NCI-H1105 treated with DMSO at 0.1 percent for 48 hours (cell line): ENCODE measurements around the gene MYO9B.

Source experiments
- DNase-seq: peaks from one replicate; lab custom pipeline; 2025; lab: John Stamatoyannopoulos, UW

MYO9B gene

GRCh38 chr19:17215127-17215971 lies 139.8 kb downstream of the MYO9B start, which contains the start of gene USE1:
USE1 (plus strand) TSS chr19:17215357; CDS start chr19:17215406, 49 bp downstream.
- peak; percentile 92 for DNase-seq

GRCh38 chr19:17216058-17216670 lies 140.6 kb downstream of the MYO9B start:
- DNase-seq: no peak

GRCh38 chr19:17219286-17219685 lies 143.7 kb downstream of the MYO9B start:
- no peak for DNase-seq

GRCh38 chr19:17220207-17220758 lies 144.7 kb downstream of the MYO9B start:
- DNase-seq: no peak

- DNase-seq: no peak
These were observed 149.5 kb downstream of the MYO9B start for GRCh38 chr19:17225053-17225452.

- peak; percentile 95 for DNase-seq
These were observed 150.7 kb downstream of the MYO9B start, which contains the start of gene OCEL1 for GRCh38 chr19:17226002-17226933. OCEL1 (plus strand) TSS chr19:17226226; CDS start chr19:17226248, 22 bp downstream.

GRCh38 chr19:17227798-17228367 lies 152.3 kb downstream of the MYO9B start:
- DNase-seq: no peak

GRCh38 chr19:17229890-17230289 lies 154.3 kb downstream of the MYO9B start:
- no peak for DNase-seq

- DNase-seq: no peak
These were observed 156.7 kb downstream of the MYO9B start for GRCh38 chr19:17232258-17232657.

- peak; percentile 19 for DNase-seq
These were observed 159.3 kb downstream of the MYO9B start for GRCh38 chr19:17234911-17235299.

GRCh38 chr19:17235300-17235970 lies 159.9 kb downstream of the MYO9B start:
- peak; percentile 69 for DNase-seq

- peak; percentile 57 for DNase-seq
These were observed 160.6 kb downstream of the MYO9B start for GRCh38 chr19:17235971-17236777.

- peak; percentile 46 for DNase-seq
These were observed 161.4 kb downstream of the MYO9B start for GRCh38 chr19:17236811-17237543.

- DNase-seq: no peak
These were observed 162.4 kb downstream of the MYO9B start for GRCh38 chr19:17237747-17238706.

- DNase-seq: no peak
These were observed 164.6 kb downstream of the MYO9B start for GRCh38 chr19:17240062-17240752.

GRCh38 chr19:17240826-17241399 lies 165.3 kb downstream of the MYO9B start:
- no peak for DNase-seq
